ENCODE results near the gene ALS2CL.
A peak's percentile ranks its signal among the peaks of the same experiment; 100 is the strongest.

Gene ALS2CL

GRCh38 chr3:46632792-46633191 lies 60.7 kb downstream of the ALS2CL start:
- no peak for DNase-seq (ENCODE audit: low read depth, low spot score)
- peaks cover 7% of the 10 kb centered on the region for H3K4me1 ChIP-seq (ENCODE audit: insufficient read depth, insufficient read length)

GRCh38 chr3:46629551-46630517 lies 63.6 kb downstream of the ALS2CL start:
- Histone ChIP-seq H3K9ac (ENCODE audit: insufficient read length, low read depth) (no peak overlapping the region), H3K9me3 (ENCODE audit: insufficient read depth, low read length) (no peaks in the 10 kb centered on the region), H3K27me3 (ENCODE audit: insufficient read depth, insufficient read length) (no peaks in the 10 kb centered on the region), H3K4me3 (ENCODE audit: insufficient read length, low read depth) (peak overlapping the region; percentile 6), H3K36me3 (ENCODE audit: insufficient read depth, insufficient read length, low read length) (no peaks in the 10 kb centered on the region), H3K4me1 (ENCODE audit: insufficient read depth, insufficient read length) (peaks cover 11% of the 10 kb centered on the region)
- peak; percentile 65 for DNase-seq (ENCODE audit: low read depth, low spot score)
- TF ChIP-seq ZNF274 (IDR thresholded peaks at IDR 0.05; ENCODE audit: low read depth, low read length) (no peak), SUZ12 (IDR thresholded peaks at IDR 0.05; ENCODE audit: extremely low read depth, insufficient read depth, insufficient read length) (no peak), YY1 (IDR thresholded peaks at IDR 0.05; ENCODE audit: insufficient read depth, insufficient read length) (no peak)

More at GRCh38 chr3:46632792-46633191, 60.7 kb downstream of the ALS2CL start:
- Histone ChIP-seq H3K9me3 (ENCODE audit: insufficient read depth, low read length) (no peaks in the 10 kb centered on the region), H3K27me3 (ENCODE audit: insufficient read depth, insufficient read length) (no peaks in the 10 kb centered on the region), H3K4me3 (ENCODE audit: insufficient read length, low read depth) (no peak overlapping the region), H3K9ac (ENCODE audit: insufficient read length, low read depth) (no peak overlapping the region), H3K36me3 (ENCODE audit: insufficient read depth, insufficient read length, low read length) (no peaks in the 10 kb centered on the region)
- TF ChIP-seq YY1 (IDR thresholded peaks at IDR 0.05; ENCODE audit: insufficient read depth, insufficient read length) (no peak), ZNF274 (IDR thresholded peaks at IDR 0.05; ENCODE audit: low read depth, low read length) (no peak), SUZ12 (IDR thresholded peaks at IDR 0.05; ENCODE audit: extremely low read depth, insufficient read depth, insufficient read length) (no peak)

- Histone ChIP-seq H3K36me3 (ENCODE audit: insufficient read depth, insufficient read length, low read length) (no peaks in the 10 kb centered on the region), H3K4me3 (ENCODE audit: insufficient read length, low read depth) (no peak overlapping the region), H3K9ac (ENCODE audit: insufficient read length, low read depth) (no peak overlapping the region), H3K4me1 (ENCODE audit: insufficient read depth, insufficient read length) (peaks cover 11% of the 10 kb centered on the region), H3K9me3 (ENCODE audit: insufficient read depth, low read length) (no peaks in the 10 kb centered on the region), H3K27me3 (ENCODE audit: insufficient read depth, insufficient read length) (no peaks in the 10 kb centered on the region)
- DNase-seq (ENCODE audit: low read depth, low spot score), result no peak
- TF ChIP-seq ZNF274 (IDR thresholded peaks at IDR 0.05; ENCODE audit: low read depth, low read length) (no peak), SUZ12 (IDR thresholded peaks at IDR 0.05; ENCODE audit: extremely low read depth, insufficient read depth, insufficient read length) (no peak), YY1 (IDR thresholded peaks at IDR 0.05; ENCODE audit: insufficient read depth, insufficient read length) (no peak)
Observed at GRCh38 chr3:46628901-46629369, 64.5 kb downstream of the ALS2CL start.

- H3K27me3 ChIP-seq (ENCODE audit: insufficient read depth, insufficient read length), result no peaks in the 10 kb centered on the region
- DNase-seq (ENCODE audit: low read depth, low spot score), result no peak
- TF ChIP-seq YY1 (IDR thresholded peaks at IDR 0.05; ENCODE audit: insufficient read depth, insufficient read length) (no peak), SUZ12 (IDR thresholded peaks at IDR 0.05; ENCODE audit: extremely low read depth, insufficient read depth, insufficient read length) (no peak), ZNF274 (IDR thresholded peaks at IDR 0.05; ENCODE audit: low read depth, low read length) (no peak)
- no peaks in the 10 kb centered on the region for H3K9me3 ChIP-seq (ENCODE audit: insufficient read depth, low read length)
- H3K36me3 ChIP-seq (ENCODE audit: insufficient read depth, insufficient read length, low read length), result no peaks in the 10 kb centered on the region
- H3K4me1 ChIP-seq (ENCODE audit: insufficient read depth, insufficient read length), result peaks cover 11% of the 10 kb centered on the region
- H3K9ac ChIP-seq (ENCODE audit: insufficient read length, low read depth), result no peak overlapping the region
- no peak overlapping the region for H3K4me3 ChIP-seq (ENCODE audit: insufficient read length, low read depth)
Observed at GRCh38 chr3:46627078-46627477, 66.4 kb downstream of the ALS2CL start.

GRCh38 chr3:46626039-46626438 lies 67.4 kb downstream of the ALS2CL start:
- H3K4me1 ChIP-seq (ENCODE audit: insufficient read depth, insufficient read length), result peaks cover 11% of the 10 kb centered on the region
- no peak overlapping the region for H3K9ac ChIP-seq (ENCODE audit: insufficient read length, low read depth)
- H3K27me3 ChIP-seq (ENCODE audit: insufficient read depth, insufficient read length), result no peaks in the 10 kb centered on the region
- no peak overlapping the region for H3K4me3 ChIP-seq (ENCODE audit: insufficient read length, low read depth)
- H3K9me3 ChIP-seq (ENCODE audit: insufficient read depth, low read length), result no peaks in the 10 kb centered on the region
- DNase-seq (ENCODE audit: low read depth, low spot score), result no peak
- H3K36me3 ChIP-seq (ENCODE audit: insufficient read depth, insufficient read length, low read length), result no peaks in the 10 kb centered on the region
- no peak for TF ChIP-seq SUZ12 (IDR thresholded peaks at IDR 0.05; ENCODE audit: extremely low read depth, insufficient read depth, insufficient read length)
- no peak for TF ChIP-seq YY1 (IDR thresholded peaks at IDR 0.05; ENCODE audit: insufficient read depth, insufficient read length)
- TF ChIP-seq ZNF274 (IDR thresholded peaks at IDR 0.05; ENCODE audit: low read depth, low read length), result no peak

GRCh38 chr3:46624975-46625490 lies 68.4 kb downstream of the ALS2CL start:
- no peaks in the 10 kb centered on the region for H3K27me3 ChIP-seq (ENCODE audit: insufficient read depth, insufficient read length)
- H3K4me3 ChIP-seq (ENCODE audit: insufficient read length, low read depth), result no peak overlapping the region
- no peak for TF ChIP-seq ZNF274 (IDR thresholded peaks at IDR 0.05; ENCODE audit: low read depth, low read length)
- TF ChIP-seq SUZ12 (IDR thresholded peaks at IDR 0.05; ENCODE audit: extremely low read depth, insufficient read depth, insufficient read length), result no peak
- TF ChIP-seq YY1 (IDR thresholded peaks at IDR 0.05; ENCODE audit: insufficient read depth, insufficient read length), result no peak
- H3K9ac ChIP-seq (ENCODE audit: insufficient read length, low read depth), result no peak overlapping the region
- DNase-seq (ENCODE audit: low read depth, low spot score), result no peak
- H3K4me1 ChIP-seq (ENCODE audit: insufficient read depth, insufficient read length), result peaks cover 11% of the 10 kb centered on the region
- H3K9me3 ChIP-seq (ENCODE audit: insufficient read depth, low read length), result no peaks in the 10 kb centered on the region
- H3K36me3 ChIP-seq (ENCODE audit: insufficient read depth, insufficient read length, low read length), result no peaks in the 10 kb centered on the region

GRCh38 chr3:46624533-46624932 lies 68.9 kb downstream of the ALS2CL start:
- Histone ChIP-seq H3K9me3 (ENCODE audit: insufficient read depth, low read length) (no peaks in the 10 kb centered on the region), H3K4me3 (ENCODE audit: insufficient read length, low read depth) (no peak overlapping the region), H3K36me3 (ENCODE audit: insufficient read depth, insufficient read length, low read length) (no peaks in the 10 kb centered on the region), H3K27me3 (ENCODE audit: insufficient read depth, insufficient read length) (no peaks in the 10 kb centered on the region), H3K4me1 (ENCODE audit: insufficient read depth, insufficient read length) (peaks cover 8% of the 10 kb centered on the region), H3K9ac (ENCODE audit: insufficient read length, low read depth) (no peak overlapping the region)
- no peak for TF ChIP-seq SUZ12 (IDR thresholded peaks at IDR 0.05; ENCODE audit: extremely low read depth, insufficient read depth, insufficient read length)
- no peak for TF ChIP-seq ZNF274 (IDR thresholded peaks at IDR 0.05; ENCODE audit: low read depth, low read length)
- no peak for TF ChIP-seq YY1 (IDR thresholded peaks at IDR 0.05; ENCODE audit: insufficient read depth, insufficient read length)
- DNase-seq (ENCODE audit: low read depth, low spot score), result no peak
